Coronary artery (tissue), 2 donors: ENCODE measurements around the gene SKAP2.

Experiments
- DNase-seq: peaks from one replicate; pipeline ENCODE4 v3.0.0-alpha.2; 2017; ENCODE audit warnings: low spot score
- H3K27ac ChIP-seq, 2 donors: fragments of 200-600 bp; sonication (generic); one replicate each; pipeline ENCODE4 v1.5.1; 2016 to 2019
- H3K4me3 ChIP-seq: fragments of 200-600 bp; sonication (generic); 2 replicates; pipeline ENCODE4 v1.5.1; 2016; ENCODE audit warnings: mild to moderate bottlenecking, moderate library complexity
- TF ChIP-seq, protein P1 (sequence below): fragments of 200-600 bp; sonication (generic); IDR thresholded peaks from one replicate; pipeline ENCODE4 v1.5.1; 2019; ENCODE audit warnings: antibody characterized with exemption

Gene SKAP2

DNA sequence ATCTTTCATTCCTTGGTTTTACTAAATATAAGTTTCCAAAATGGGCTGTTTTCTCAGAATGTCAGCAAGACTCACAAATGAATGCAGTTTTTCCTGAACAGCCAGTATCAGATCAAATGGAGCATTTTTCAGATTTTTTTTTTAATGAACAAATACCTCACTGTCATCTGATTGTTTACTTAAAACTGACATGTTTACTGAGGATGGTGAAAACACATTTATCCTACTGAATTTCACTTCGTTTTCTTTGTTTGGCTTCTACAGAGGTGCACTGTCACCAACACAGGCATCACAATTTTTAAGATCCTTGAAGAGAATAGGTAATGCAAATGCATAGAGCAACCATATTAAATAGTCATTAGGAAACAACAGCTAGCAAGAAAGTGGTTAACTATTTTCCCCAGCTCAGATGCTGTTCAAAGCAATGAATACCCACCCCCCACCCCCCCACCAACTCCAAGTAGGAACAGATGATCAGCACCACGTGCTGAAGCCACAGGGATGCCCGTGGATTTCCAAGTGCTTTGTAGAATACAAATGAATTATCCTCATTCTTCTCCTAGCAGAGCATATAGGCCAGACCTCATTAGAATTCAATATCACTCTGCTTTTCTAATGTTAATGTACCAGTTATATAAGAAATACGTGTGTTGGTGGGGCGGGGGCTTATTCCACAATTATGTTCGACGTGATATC lies 205.9 kb downstream of the SKAP2 start:
- H3K27ac ChIP-seq: no peak overlapping the region
- TF ChIP-seq, protein P1, sequence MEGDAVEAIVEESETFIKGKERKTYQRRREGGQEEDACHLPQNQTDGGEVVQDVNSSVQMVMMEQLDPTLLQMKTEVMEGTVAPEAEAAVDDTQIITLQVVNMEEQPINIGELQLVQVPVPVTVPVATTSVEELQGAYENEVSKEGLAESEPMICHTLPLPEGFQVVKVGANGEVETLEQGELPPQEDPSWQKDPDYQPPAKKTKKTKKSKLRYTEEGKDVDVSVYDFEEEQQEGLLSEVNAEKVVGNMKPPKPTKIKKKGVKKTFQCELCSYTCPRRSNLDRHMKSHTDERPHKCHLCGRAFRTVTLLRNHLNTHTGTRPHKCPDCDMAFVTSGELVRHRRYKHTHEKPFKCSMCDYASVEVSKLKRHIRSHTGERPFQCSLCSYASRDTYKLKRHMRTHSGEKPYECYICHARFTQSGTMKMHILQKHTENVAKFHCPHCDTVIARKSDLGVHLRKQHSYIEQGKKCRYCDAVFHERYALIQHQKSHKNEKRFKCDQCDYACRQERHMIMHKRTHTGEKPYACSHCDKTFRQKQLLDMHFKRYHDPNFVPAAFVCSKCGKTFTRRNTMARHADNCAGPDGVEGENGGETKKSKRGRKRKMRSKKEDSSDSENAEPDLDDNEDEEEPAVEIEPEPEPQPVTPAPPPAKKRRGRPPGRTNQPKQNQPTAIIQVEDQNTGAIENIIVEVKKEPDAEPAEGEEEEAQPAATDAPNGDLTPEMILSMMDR: no peak
- no peak for DNase-seq
- no peak overlapping the region for H3K4me3 ChIP-seq

DNA sequence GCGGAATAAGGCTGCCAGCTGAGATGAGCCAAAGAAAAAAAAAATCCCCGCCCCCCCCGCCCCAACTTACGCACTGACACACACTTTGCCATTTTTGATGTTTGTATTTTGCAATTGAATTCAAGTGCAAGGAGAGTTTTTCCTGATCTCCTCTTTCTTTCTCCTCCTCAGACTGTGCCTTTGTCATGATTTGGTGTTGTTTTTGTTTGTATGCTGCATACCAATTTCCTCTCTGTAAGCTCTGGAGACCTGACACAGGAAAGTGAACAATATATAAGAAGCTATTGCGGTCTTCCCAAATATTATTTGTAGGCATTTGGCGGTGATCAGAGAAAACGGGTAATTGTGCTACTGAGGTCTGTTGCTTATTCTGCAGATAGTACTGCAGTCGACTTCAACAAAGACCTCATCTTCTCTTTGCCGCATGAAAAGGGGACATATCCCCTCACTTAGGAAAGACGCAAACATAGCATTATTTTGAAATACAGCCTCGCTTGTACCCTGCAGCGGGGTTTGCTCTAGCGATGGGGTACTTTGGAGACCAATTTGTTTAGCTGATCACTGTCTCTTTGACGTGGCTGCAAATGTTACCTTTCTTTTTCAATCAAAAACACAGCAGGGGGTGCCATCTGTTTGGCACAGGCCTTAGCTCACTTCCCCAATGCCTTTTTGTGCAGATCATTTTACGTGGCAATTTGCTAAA lies 206.6 kb downstream of the SKAP2 start:
- TF ChIP-seq, protein P1: no peak
- Histone ChIP-seq H3K4me3 (no peak overlapping the region), H3K27ac (no peak overlapping the region)
- no peak for DNase-seq

DNA sequence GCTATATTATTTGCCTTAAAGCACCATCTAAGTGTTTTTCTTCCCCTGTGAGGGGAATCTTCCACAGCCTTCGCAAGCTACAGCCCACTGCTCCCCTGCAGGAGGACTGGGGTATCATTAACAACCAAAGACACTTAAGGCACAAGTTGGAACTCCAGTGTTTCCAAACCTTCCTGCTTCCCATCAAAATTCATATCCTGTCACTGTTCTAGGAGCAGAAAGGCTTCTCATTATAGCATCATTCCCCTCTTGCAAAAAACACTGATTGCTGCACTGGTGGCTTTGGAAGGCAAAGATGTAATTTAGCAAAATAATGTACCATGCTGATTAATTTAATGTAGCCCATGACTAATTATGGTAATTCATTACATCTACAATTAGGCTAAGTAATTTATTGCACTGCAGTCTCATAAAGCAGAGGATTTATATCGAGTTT lies 207.2 kb downstream of the SKAP2 start:
- no peak overlapping the region for H3K4me3 ChIP-seq
- TF ChIP-seq, protein P1: no peak
- H3K27ac ChIP-seq: no peak overlapping the region
- DNase-seq: no peak

DNA sequence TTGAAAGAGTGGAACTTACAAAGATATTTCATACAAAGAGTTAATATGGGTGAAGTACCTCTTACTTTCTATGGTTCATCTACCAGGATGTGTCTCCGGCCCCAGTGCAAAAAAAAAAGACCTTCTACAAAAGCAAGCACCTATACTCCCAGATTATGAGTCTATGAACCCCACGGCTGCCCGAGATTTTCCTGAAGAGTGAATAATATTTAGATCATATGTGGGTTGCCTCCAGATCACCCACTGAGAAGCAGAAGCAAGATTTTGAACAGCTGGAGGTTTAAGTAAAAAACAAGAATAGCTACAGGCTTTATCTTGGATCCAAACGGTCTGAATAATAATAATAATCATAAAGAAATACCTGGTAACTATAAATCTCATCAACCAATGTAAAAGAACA lies 207.7 kb downstream of the SKAP2 start:
- Histone ChIP-seq H3K27ac (no peak overlapping the region), H3K4me3 (no peak overlapping the region)
- no peak for DNase-seq
- TF ChIP-seq, protein P1: no peak

DNA sequence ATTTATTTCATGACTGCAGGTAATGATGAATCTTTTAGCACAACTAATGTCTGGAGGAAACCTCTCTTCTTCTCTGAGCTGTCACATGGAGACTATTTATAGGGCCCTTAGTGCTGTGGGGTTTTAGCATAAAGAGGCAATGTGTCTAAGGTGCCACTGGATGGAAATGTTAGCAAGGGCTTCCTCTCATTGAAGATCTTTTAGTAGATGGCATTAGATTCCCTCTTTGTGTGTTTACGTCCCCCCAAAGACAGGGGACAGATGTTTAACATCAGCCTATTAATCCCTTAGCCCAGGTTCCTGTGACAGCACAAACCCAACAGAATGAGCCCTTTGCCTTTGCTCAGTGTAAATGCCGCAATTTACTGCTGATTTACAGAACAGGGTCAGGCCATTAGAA lies 208.6 kb downstream of the SKAP2 start:
- DNase-seq: no peak
- H3K4me3 ChIP-seq: no peak overlapping the region
- H3K27ac ChIP-seq: no peak overlapping the region
- TF ChIP-seq, protein P1: no peak

DNA sequence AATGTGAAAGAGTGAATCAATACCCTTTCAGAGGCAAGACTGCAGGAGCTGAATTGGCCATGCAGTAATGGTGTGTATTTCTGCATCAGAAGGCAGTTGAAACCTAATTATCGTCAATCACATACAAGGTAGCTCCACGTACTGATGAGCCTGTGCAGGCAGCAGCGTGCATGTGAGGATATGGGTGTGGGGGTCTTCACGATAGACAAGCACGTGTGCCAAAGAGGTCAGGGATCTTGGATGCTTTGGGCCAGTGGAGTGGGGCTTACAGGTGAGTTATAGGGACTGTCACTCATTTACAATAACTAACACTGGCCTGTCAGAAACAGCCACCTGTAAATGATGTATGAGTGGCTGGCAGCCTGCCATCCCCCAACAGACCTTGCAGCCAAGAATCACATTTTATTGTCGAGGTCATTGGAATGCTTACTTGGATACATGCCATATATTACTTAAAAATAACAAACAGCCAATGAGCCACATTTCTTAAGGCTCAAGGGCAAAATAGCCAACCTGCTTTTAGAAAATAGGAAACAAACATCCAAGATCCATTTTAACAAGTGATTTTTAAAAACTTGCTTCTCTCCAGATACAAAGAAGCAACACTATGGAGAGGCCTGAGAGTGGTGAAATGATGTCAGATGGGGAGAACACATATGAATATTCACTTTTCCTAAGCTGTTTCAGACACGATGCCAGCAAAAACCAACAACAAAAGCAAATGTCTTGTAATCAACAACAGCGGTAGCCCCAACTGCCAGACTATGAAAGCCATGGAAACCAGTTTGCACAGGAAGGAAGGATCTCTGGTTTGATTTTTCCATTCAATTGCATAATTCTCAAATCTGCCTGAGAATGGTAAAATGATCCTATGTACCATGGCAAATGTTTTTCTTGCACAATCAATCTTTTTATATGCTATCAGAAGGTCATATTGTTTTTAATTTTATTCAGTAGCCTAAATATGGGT lies 210.7 kb downstream of the SKAP2 start:
- TF ChIP-seq, protein P1: no peak
- no peak overlapping the region for H3K4me3 ChIP-seq
- H3K27ac ChIP-seq: no peak overlapping the region
- DNase-seq: no peak
